MM.1S (cell line): Measurements from ENCODE around the gene MT1B.

ENCODE experiments used
- DNase-seq: peaks from one replicate; pipeline ENCODE4 v3.0.0-alpha.2; 2015
- H2AFZ ChIP-seq: fragments of 300-600 bp; sonication (generic); 2 replicates; pipeline ENCODE4 v1.6.0; 2016; ENCODE audit warnings: antibody characterized with exemption, low read length
- H3F3A ChIP-seq: fragments of 300-600 bp; sonication (generic); 2 replicates; pipeline ENCODE4 v1.6.1; 2016; ENCODE audit warnings: mild to moderate bottlenecking, antibody characterized with exemption, low read length, moderate library complexity, mixed read lengths; ENCODE audit not compliant: insufficient read depth
- H3K27ac ChIP-seq: fragments of 300-600 bp; sonication (generic); 2 replicates; pipeline ENCODE4 v1.5.1; 2016; ENCODE audit warnings: mild to moderate bottlenecking, low read length
- H3K27me3 ChIP-seq: fragments of 300-600 bp; sonication (generic); replicated peaks from 2 replicates; pipeline ENCODE4 v1.6.0; 2016; ENCODE audit warnings: low read length; ENCODE audit not compliant: insufficient read depth
- H3K36me3 ChIP-seq: fragments of 300-600 bp; sonication (generic); replicated peaks from 2 replicates; pipeline ENCODE4 v1.6.1; 2016; ENCODE audit warnings: mild to moderate bottlenecking, low read length, mixed read lengths; ENCODE audit not compliant: insufficient read depth
- H3K4me1 ChIP-seq: fragments of 300-600 bp; sonication (generic); 2 replicates; pipeline ENCODE4 v1.6.1; 2016; ENCODE audit warnings: low read length, mixed read lengths
- H3K4me2 ChIP-seq: fragments of 300-600 bp; sonication (generic); 2 replicates; pipeline ENCODE4 v1.6.0; 2016; ENCODE audit warnings: low read depth, low read length
- H3K4me3 ChIP-seq: fragments of 300-600 bp; sonication (generic); 2 replicates; pipeline ENCODE4 v1.5.1; 2016; ENCODE audit warnings: low read length, mixed read lengths
- H3K79me2 ChIP-seq: fragments of 300-600 bp; sonication (generic); 2 replicates; pipeline ENCODE4 v1.6.1; 2016; ENCODE audit warnings: mixed run types, low read length, mixed read lengths
- H3K9ac ChIP-seq: fragments of 300-600 bp; sonication (generic); 2 replicates; pipeline ENCODE4 v1.6.1; 2016; ENCODE audit warnings: low read length, mixed read lengths
- H3K9me2 ChIP-seq: fragments of 300-600 bp; sonication (generic); replicated peaks from 2 replicates; pipeline ENCODE4 v1.6.1; 2016; ENCODE audit warnings: mild to moderate bottlenecking, low read length, mixed read lengths; ENCODE audit not compliant: insufficient read depth
- H3K9me3 ChIP-seq: fragments of 300-600 bp; sonication (generic); replicated peaks from 2 replicates; pipeline ENCODE4 v1.6.1; 2016; ENCODE audit warnings: mild to moderate bottlenecking, low read length, mixed read lengths; ENCODE audit not compliant: insufficient read depth
- H4K20me1 ChIP-seq: fragments of 300-600 bp; sonication (generic); 2 replicates; pipeline ENCODE4 v1.6.1; 2016; ENCODE audit warnings: mild to moderate bottlenecking, low read length, moderate library complexity, mixed read lengths; ENCODE audit not compliant: insufficient read depth
- EZH2 ChIP-seq: fragments of 300-600 bp; sonication (generic); optimal IDR thresholded peaks from 2 replicates; pipeline ENCODE3; 2017; ENCODE audit warnings: low read depth, mild to moderate bottlenecking, antibody characterized with exemption, low read length, mixed read lengths
- EZH2phosphoT487 ChIP-seq: fragments of 300-600 bp; sonication (generic); IDR thresholded peaks from 2 replicates; pipeline ENCODE4 v1.6.1; 2018; ENCODE audit warnings: antibody characterized with exemption, low read length
- TF ChIP-seq, protein P1 (sequence below): fragments of 300-600 bp; sonication (generic); IDR thresholded peaks from 2 replicates; pipeline ENCODE4 v1.5.1; 2016; ENCODE audit warnings: antibody characterized with exemption, low read length, mixed read lengths

The MT1B gene

GRCh38 chr16:56651586-56651985 lies at the start of gene MT1B:
Gene MT1B (plus strand): TSS chr16:56651886. CDS start chr16:56651954, 68 bp downstream.
- Histone ChIP-seq H3K36me3 (no peaks in the 10 kb centered on the region), H3K27ac (no peak within 1 kb of the TSS), H3K9ac (no peak within 1 kb of the TSS), H3K79me2 (no peaks in the 10 kb centered on the region), H4K20me1 (no peaks in the 10 kb centered on the region), H3K9me3 (no peaks in the 10 kb centered on the region), H2AFZ (no peak within 1 kb of the TSS), H3K9me2 (no peaks in the 10 kb centered on the region), H3K27me3 (peaks cover 50% of the 10 kb centered on the region), H3K4me2 (no peak within 1 kb of the TSS), H3K4me1 (no peaks in the 10 kb centered on the region), H3F3A (no peaks in the 10 kb centered on the region), H3K4me3 (no peak within 1 kb of the TSS)
- DNase-seq: no peak
- TF ChIP-seq, protein P1, sequence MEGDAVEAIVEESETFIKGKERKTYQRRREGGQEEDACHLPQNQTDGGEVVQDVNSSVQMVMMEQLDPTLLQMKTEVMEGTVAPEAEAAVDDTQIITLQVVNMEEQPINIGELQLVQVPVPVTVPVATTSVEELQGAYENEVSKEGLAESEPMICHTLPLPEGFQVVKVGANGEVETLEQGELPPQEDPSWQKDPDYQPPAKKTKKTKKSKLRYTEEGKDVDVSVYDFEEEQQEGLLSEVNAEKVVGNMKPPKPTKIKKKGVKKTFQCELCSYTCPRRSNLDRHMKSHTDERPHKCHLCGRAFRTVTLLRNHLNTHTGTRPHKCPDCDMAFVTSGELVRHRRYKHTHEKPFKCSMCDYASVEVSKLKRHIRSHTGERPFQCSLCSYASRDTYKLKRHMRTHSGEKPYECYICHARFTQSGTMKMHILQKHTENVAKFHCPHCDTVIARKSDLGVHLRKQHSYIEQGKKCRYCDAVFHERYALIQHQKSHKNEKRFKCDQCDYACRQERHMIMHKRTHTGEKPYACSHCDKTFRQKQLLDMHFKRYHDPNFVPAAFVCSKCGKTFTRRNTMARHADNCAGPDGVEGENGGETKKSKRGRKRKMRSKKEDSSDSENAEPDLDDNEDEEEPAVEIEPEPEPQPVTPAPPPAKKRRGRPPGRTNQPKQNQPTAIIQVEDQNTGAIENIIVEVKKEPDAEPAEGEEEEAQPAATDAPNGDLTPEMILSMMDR: no peak
- TF ChIP-seq EZH2phosphoT487 (no peak), EZH2 (no peak)

DNA sequence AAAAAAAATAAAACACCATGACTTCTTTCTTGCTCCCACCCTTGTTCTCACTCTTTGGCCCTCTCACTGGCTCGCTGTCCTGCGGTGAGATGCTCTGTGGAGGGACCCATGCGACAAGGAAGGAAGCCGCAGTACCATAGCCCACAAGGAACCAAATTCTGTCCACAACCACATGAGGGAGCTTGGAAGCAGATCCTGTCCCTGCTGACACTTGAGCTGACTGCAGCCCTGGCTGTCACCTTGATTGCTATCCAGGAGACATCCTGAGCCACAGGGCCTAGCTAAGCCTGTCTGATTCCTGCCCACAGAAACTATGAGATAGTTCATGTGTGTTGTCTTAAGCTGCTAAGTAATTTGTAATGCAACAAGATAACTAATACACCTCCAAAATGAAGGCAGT lies 48.1 kb upstream of the MT1B start:
- H3K9me3 ChIP-seq: no peaks in the 10 kb centered on the region

DNA sequence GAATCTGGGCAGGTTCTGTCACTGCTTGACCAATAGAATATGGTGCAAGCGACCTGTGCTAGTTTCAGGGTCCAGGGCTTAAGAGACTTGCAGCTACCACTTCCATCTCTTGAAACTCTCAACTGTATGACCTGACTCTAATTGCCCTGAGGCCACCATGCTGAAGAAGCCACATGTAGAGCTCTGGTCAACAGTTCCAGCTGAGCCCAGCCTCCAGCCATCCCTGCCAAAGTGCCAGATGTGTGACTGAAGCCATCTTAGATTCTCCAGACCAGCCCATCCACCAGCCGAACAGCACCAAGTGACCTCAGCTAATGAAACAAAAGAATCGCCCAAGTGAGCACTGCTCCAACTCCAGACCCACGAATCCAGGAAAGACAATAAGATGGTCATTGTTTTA lies 46.7 kb upstream of the MT1B start:
- H3F3A ChIP-seq: peaks cover 14% of the 10 kb centered on the region
- H3K9ac ChIP-seq: no peak overlapping the region
- no peak for DNase-seq
- H3K4me2 ChIP-seq: no peak overlapping the region
- no peak overlapping the region for H3K4me3 ChIP-seq
- H3K9me3 ChIP-seq: no peaks in the 10 kb centered on the region
- no peak overlapping the region for H3K27ac ChIP-seq
- no peak for TF ChIP-seq EZH2
- TF ChIP-seq, protein P1: no peak
- TF ChIP-seq EZH2phosphoT487: no peak
- peaks cover 22% of the 10 kb centered on the region; the same call in 1 of the 2 replicates for H3K27me3 ChIP-seq
- H3K4me1 ChIP-seq: peaks cover 11% of the 10 kb centered on the region
- no peak overlapping the region for H2AFZ ChIP-seq
- H3K9me2 ChIP-seq: no peaks in the 10 kb centered on the region
- H4K20me1 ChIP-seq: no peaks in the 10 kb centered on the region
- no peaks in the 10 kb centered on the region for H3K79me2 ChIP-seq
- no peaks in the 10 kb centered on the region for H3K36me3 ChIP-seq

More for the DNA sequence above, 48.1 kb upstream of the MT1B start:
- no peak overlapping the region for H2AFZ ChIP-seq
- TF ChIP-seq, protein P1: no peak
- TF ChIP-seq EZH2phosphoT487 (no peak), EZH2 (no peak)
- H3K4me2 ChIP-seq: no peak overlapping the region
- H3K27me3 ChIP-seq: peaks cover 22% of the 10 kb centered on the region; the same call in 1 of the 2 replicates
- H3K79me2 ChIP-seq: no peaks in the 10 kb centered on the region
- H3K36me3 ChIP-seq: no peaks in the 10 kb centered on the region
- H3K27ac ChIP-seq: no peak overlapping the region
- peak; percentile 13 for DNase-seq
- H3K9ac ChIP-seq: no peak overlapping the region
- no peak overlapping the region for H3K4me3 ChIP-seq
- H3K9me2 ChIP-seq: no peaks in the 10 kb centered on the region
- no peaks in the 10 kb centered on the region for H4K20me1 ChIP-seq
- H3F3A ChIP-seq: 0 out of 2 replicates have a peak, but pooled peaks cover 2% of the 10 kb centered on the region
- no peaks in the 10 kb centered on the region for H3K4me1 ChIP-seq
